ENCODE measurements around the gene SCAMP2.

DNA sequence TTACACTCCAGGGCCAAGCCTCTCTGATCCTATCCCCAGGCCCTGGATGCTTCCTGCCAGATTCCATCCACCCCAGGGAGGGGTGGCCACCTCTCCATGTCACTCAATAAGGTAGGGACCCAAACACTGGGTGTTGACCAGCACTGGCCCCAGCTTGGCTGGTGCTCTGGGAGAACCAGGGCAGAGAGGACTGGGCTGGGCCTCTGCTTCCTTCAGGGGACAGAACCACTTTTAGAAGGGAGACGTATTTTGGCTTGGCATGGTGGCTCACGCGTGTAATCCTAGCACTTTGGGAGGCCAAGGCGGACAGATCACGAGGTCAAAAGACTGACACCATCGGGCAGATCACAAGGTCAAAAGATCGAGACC is 51.4 kb downstream of the SCAMP2 start:
- TF ChIP-seq EZH2 (IDR thresholded peaks at IDR 0.05) = no peak
- no peak for TF ChIP-seq POLR2AphosphoS5 (IDR thresholded peaks at IDR 0.05; ENCODE audit: borderline replicate concordance, low read depth, low read length)

Measured in SK-N-MC (cell line).